ENCODE data around the gene TMEM14A.
"Not testable (repeated sequence)": the region's sequence is repeated elsewhere in the genome, so short reads cannot be mapped to it uniquely, and the experiment has no call there.

TMEM14A gene, protein sequence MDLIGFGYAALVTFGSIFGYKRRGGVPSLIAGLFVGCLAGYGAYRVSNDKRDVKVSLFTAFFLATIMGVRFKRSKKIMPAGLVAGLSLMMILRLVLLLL

DNA sequence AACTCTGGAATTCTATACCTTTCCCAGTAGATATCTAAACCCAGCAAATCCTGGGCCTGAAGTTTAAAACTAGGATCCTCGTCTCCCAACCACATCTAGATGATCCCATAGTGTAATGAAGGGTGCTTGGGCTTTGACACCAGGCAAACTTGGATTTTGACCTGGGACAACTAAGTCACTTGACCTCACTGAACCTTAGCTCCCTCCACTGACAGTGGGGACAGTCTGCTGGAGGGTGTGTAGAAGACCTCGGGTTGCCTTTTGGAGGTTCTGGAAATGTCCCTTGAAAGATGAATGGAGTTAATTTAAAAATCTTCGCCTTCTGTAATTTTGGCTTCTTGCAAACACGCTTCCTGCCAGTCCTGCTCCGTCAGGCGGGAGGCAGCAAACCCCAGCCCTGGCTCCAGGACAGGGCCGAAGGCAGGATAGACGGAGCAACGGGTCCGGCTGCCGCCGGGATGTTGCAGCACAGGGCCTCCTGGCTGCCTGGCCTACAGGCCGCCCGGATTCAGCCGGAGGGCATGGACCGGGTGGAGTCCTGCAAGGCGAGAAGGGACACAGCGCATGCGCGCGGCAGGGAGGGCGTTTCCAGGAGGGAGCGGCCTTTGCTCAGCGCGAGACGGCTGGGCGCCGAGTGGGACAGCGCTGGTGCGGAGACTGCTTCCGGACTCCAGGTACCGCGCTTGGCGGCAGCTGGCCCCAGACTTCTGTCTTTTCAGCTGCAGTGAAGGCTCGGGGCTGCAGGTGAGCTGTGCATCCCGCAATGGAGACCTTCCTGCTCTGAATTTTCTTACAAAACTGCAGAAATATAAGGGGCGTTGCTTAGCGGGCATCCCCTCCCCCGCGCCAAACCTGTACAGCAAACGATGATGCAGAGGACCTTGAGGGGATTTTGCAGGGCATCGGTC, at the start of gene TMEM14A:
TSS of gene TMEM14A (plus strand) at position 612 of the 908 bp plus-strand sequence. CDS start 5,990 bp downstream, outside the sequence.
- peak; percentile 97 for DNase-seq (ENCODE audit: low spot score)

DNA sequence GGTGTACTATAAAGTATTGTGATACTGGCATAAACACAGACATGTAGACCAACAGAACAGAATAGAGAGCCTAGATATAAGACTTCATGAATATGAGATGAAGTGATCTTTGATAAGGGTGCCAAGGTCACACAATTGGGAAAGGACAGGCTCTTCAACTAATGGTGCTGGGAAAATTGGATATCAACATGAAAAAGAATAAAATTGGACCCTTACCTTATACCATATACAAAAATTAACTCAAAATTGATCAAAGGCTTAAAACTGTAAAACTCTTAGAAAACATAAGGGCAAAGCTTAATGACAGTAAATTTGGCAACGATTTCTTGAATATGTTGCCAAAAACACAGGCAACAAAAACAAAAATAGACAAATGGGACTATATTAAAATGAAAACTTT, 49.3 kb upstream of the TMEM14A start:
- no peak for DNase-seq (ENCODE audit: low spot score)

DNA sequence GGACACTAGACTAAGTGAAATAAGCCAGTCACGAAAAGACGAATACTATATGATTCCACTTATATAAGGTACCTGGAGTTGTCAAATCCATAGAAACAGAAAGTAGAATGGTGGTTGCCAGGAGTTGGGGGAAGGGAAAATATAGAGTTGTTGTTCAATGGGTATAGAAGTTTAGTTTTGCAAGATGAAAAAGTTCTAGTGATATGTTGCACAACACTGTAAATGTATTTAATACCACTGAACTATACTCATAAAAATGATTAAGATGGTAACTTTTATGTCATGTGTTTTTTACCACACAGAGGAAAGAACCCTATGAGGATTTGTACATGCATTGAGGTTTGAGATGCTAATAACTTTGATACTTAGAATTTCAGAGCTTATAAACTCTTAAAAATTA, 48.1 kb upstream of the TMEM14A start:
- DNase-seq (ENCODE audit: low spot score) = no peak

DNA sequence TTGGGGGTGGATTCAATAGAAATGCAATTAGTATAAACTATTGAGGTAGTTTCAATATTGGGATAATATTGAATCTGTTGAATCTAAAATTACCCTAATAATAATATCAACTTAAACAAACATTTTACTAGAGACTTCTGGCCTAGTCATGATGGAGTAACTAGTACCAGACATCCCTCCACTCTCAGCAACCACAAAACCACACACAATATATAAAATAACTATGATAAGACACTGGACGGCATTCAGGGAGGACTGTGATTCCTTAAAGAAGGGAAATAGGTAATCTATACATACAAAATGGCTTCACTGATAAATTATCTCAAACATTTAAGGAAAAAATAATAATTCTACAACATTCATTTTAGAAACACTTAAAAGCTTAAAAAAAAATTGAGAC, 38.9 kb upstream of the TMEM14A start:
- DNase-seq (ENCODE audit: low spot score) = no peak

DNA sequence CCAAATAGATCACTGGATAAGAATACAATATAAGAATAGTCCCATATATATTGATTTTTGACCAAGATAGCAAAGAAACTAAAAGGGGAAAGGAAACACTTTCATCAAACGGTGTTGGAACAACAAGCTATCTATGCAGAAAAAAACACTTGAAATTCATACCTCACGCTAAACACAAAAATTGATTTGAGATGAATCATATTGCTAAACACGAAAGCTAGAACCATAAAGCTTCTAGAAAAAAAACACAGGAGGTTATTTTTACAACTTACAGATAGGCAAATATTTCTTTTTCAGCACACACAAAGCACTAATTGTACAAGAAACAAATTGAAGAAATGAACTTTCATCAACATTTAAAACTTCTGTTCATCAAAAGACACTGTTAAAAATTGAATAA, 36.7 kb upstream of the TMEM14A start:
- no peak for DNase-seq (ENCODE audit: low spot score)

DNA sequence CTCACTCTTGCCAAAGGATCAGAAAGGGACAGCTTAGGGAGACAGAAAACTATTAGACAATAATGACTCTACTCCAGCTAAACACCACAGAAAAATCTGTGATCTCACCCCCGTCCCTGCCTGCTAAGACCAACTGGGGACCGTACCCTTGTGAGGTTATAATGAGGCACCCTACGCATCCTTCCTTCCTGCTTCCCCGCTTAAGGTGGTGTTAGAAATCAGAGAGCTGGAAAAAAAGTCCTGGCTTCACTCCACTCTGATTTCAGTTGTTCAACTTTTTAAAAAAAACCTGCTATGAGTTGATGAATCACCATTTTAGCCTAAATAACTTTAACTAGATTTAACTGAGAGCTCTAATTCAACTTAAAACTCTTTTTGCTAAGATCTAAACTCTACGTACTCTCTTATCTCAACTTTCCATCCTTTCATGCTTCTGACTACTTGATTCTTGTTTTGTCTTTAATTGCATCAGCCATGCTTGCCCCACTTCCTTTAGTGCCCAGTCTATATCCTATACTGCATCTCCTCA, 35.8 kb upstream of the TMEM14A start:
- DNase-seq (ENCODE audit: low spot score) = no peak

DNA sequence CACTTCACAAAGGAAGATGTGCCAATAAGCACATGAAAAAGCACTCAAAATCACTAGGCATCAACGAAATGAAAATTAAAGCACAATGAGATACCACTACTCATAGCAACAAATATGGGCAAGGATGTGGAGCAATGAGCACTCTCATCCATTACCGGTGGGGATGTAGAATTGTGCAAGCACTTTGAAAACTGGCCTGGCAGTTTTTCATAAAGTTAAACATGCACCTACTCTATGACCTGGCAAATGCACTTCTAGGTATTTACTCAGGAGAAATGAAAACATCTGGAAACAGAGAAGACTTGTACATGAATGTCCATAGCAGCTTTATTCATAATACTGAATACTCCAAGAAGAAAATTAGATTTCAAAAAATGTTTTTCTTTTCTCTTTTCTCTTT, 34.1 kb upstream of the TMEM14A start:
- DNase-seq (ENCODE audit: low spot score) = no peak

DNA sequence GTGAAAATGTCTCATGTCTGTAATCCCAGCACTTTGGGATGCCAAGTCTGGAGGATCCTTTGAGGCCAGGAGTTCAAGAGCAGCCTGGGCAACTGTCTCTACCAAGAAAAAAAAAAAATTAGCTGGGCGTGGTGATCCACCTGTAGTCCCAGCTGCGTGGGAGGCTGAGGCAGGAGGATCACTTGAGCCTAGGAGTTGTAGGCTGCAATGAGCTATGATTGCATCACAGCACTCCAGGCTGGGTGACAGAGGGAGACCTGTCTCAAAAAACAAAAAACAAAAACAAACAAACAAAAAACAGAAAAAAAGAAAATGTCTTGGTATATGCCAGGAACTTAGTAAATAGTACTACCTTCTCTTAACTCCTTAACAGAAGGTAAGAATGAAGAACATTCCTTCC, 31.4 kb upstream of the TMEM14A start:
- DNase-seq (ENCODE audit: low spot score) = no peak

DNA sequence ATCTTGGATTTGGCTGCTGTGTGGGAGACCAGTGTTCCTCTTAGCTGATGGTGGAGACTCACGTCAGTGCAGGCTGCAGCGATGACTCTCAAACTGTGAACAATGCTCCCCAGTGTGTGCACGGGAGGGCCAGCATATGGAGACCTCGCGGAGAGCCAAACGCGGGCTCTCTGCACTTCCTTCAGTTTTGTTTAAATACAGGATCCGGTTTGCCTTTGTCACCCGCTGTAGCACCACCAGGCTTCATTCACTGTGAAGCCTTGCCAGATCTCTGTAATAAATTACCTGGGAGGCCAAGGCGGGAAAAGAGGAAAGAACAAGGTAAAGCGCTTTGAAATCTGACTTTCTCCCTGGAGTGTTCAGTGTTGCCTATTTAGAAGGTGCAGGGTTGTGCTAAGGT, 30.7 kb upstream of the TMEM14A start:
- DNase-seq (ENCODE audit: low spot score) = peak; percentile 56

DNA sequence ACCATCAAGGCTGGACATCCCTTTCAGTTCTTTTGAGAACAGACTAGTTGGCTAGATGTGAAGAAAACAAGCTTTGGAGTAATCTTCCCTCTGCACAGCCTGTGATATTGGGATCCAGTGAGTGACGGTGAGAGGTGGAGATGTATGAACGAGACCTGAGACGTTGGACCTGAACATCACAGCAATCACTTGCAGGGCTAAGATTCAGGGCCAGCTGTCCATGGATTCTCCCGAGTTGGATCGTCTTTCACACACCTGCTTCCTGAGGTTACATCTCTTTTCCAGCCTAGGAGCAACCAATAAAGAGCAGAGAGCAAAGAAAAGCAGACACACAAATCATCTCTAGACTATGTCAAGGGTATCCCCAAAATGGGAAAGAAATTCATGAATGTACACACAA, 30.0 kb upstream of the TMEM14A start:
- DNase-seq (ENCODE audit: low spot score) = no peak

DNA sequence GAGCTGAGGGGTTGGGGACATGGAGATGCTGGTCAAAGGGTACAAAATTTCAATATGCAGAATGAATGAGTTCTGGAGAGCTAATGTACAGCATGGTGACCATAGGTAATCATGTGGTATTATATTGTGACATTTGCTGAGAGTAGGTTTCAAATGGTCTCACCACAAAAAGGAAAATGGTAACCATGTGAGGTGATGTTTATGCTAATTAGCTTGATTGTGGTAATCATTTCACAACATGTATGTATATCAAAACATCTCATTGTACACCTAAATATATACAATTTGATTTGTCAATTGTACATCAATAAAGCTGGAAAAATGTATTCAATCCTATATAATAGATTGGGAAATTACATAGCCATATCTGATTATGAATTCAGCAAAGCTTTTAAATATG, 29.5 kb upstream of the TMEM14A start:
- no peak for DNase-seq (ENCODE audit: low spot score)

DNA sequence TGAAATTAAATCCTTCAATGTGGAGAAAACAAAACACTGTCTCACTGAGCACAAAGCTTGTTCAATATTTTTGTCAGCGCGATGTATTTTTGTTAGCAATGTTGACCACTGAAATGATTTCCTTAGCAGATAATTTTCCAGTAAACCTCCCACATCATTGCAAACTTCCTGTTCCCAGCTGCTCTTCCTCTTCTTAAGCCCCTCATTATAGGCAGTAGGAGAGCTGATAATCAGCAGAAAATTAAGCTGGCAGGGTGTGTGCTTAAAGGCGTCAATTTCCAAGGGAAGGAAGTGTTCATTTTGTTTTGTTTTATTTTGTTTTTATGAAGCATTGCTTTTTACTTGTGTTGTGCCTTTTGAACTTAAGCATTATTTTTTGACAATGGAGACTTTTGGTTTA, 29.1 kb upstream of the TMEM14A start:
- no peak for DNase-seq (ENCODE audit: low spot score)

DNA sequence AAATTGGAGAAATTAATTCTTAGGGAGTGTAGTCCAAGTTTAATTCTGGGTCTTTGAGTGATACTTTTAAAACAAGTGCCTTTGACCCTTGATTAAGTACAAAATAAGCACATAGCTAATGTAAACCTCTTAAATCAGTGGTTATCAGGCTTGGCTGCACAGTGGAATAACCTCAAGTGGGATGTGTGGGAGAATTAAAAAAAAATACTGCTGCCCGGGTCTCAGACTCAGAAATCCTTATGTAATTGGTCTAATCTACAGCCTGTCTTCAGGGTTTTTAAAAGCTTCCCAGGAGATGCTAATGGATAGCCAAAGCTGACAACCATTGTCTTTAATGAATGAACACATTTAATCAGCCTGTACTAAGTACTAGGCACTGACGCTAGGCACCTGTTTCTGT, 28.5 kb upstream of the TMEM14A start:
- no peak for DNase-seq (ENCODE audit: low spot score)

DNA sequence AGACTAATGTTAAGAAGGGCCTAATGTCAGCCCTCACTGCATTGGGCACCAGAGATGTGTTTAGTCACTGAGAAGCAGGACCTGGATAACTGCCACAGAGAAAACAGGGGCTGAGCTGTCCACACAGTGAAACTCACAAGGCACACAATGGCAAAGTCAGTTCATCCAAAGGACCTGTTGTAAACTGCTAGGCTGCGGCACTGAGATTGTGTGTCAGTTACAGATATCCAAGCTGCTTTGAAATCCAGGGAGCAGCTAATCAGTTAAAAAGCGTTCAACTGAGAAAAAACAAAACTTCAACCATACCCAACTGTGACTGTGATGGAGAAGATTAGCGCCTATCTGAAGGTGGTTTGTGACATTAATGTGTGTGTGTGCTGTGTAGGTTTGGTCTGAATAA, 27.8 kb upstream of the TMEM14A start:
- DNase-seq (ENCODE audit: low spot score) = peak; percentile 61

DNA sequence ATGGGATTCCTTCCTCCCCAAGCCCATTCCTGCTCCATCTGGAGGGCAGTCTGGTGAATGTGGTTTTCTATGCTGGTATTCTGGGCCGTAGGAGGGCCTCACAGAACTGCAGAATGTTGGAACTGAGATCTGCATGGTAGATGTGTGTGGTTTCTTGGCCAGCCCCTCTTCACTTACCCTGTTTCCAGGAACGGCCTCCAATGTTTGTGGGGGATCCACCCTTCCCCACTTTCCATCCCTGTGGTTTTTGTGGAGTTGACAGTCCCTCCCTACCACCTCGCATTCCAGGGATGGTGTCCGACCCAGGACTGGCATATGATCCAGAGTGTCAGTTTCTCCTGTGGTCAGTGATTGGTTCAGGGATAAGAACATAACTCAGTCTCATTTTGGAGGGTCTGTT, 26.7 kb upstream of the TMEM14A start:
- DNase-seq (ENCODE audit: low spot score) = no peak

DNA sequence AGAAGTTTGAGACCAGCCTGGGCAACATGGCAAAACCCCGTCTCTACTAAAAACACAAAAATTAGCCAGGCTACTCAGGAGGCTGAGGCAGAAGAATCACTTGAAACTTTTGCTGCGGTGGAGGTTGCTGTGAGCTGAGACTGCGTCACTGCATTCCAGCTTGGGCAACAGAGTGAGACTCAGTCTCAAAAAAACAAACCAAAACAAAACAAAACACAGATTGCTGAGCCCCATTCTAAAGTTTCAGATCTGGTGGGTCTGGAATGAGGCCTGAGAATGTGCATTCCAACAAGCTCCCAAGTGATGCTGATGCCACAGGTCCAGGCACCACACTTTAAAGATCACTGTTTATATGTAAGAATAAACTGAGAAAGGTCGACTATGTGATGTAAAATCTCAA, 24.9 kb upstream of the TMEM14A start:
- DNase-seq (ENCODE audit: low spot score) = no peak

DNA sequence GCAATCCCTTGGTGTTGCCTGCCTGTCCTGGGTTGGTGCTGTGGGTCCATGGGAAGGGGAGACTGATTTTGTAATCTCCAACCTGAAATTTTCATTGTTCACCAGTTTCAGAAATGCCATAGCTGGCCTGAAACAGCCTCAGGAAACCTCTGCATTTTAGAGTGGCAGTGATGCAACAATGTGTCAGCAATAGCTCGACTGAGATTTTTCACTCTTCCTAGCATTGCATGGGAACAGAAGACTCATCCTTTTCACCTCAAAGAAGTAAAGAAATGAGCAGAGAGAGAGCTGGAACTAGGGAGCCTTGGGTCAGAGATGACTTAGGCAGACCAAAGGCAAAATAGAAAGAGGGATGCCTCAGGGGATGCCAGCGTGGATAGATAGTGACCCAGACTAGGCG, 23.7 kb upstream of the TMEM14A start:
- no peak for DNase-seq (ENCODE audit: low spot score)

DNA sequence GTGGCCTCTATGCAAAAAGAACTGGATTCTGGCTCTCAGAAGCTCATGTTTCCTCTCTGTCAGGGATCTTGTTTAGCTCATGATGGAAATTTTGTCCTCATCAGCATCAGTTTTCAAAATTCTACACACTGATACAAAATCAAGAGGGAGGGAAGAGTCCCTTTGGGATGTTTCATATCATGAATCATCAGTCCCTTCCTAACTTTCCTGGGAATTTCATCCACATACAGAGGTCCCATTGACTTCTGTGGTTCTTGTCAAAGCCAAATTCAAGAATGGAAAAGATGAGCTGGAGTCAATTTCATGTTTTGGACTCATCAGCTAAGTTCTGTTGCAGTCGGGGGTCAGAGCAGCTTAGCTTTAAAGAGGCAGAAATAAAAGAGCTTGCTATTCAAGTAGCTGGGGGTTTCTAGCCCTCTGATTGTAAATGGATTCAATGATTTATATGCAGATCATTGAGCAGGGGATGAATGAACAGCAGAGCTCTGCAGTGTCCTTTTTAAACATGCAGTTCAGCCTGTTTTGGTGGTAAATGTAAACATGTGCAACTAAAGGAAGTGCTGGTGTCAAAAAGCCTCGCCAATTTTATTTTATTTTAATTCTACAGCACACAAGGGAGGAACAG, 21.3 kb upstream of the TMEM14A start:
- DNase-seq (ENCODE audit: low spot score) = no peak

DNA sequence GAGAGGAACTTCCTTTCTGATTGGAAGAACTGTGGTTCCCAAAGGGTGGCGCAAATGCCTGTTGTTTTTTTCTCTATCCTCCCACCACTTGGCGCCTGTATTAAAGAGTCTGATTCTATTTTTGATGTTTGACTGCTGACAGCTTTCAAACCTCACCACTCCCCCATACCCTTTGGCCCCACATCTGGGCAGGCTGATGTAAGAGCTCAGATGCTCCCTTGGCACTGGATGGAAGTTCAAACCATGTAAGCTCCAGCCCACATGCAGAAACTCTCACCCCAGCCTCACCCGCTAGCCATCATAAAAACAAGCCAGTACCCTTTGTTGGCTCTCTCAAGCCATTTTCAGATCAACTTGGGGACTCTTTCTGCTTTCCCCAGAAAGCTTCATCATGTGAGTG, 20.0 kb upstream of the TMEM14A start:
- DNase-seq (ENCODE audit: low spot score) = no peak

DNA sequence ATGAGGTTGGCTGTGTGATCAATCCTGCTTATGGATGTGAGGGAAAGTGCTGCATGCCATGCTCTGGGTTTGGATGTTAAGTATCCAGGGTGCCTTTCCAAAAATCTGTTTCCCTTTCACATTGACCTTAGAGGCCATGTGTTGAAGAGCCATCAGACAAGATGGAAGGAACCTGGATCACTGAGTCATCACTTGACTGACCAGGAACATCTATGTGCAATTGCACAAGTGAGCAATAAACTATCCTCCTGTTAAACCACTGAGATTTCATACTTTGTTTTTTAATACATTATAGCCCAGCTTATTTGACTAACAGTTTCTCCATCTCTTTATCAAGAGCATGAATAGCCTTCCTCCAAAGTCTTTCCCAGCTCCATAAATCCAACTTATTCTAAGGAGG, 17.8 kb upstream of the TMEM14A start:
- DNase-seq (ENCODE audit: low spot score) = no peak

DNA sequence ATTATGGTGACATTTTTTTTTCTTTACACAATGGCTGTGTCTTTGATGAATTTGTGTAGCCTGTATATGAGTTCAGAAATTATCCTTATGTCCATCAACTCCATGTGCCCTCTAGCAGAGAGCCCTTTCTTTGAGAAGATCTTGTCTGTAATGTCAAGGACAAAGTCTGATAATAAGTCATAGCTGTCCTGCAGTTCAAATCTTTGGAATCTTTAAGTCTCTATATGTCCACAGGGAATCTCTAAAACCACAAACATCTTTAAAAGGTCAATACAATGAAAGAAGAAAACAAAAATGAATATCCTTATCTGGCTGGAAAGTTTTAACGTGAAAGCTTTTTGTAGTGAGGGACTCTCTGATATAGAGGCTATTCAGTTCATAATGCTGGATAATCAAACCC, 16.9 kb upstream of the TMEM14A start:
- no peak for DNase-seq (ENCODE audit: low spot score)

DNA sequence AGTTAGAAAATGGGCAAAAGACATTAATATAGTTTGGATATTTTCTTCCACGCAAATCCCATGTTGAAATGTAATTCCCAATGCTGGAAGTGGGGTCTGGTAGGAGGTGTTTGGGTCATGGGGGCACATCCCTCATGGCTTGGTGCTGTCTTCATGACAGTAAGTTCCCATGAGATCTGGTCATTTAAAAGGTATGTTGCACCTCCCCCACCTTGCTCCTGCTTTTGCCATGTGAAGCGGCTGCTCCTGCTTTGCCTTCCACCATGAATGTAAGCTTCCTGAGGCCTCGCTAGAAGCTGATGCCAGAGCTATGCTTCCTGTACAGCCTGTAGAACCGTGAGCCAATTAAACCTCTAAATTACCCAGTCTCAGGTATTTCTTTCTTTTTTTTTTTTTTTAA, 16.3 kb upstream of the TMEM14A start:
- no peak for DNase-seq (ENCODE audit: low spot score)

DNA sequence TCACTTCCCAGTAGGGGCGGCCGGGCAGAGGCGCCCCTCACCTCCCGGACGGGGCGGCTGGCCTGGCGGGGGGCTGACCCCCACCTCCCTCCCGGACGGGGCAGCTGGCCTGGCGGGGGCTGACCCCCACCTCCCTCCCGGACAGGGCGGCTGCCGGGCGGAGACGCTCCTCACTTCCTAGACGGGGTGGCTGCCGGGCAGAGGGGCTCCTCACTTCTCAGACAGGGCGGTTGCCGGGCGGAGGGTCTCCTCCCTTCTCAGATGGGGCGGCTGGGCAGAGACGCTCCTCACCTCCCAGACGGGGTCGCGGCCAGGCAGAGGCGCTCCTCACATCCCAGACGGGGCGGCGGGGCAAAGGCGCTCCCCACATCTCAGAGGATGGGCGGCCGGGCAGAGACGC, 15.0 kb upstream of the TMEM14A start:
- not testable (repeated sequence) for DNase-seq (ENCODE audit: low spot score)

All from Ammon's horn (tissue), 1 donor.